Renal pelvis (tissue), 4 donors: ENCODE results near the gene EPAS1. TPM values are rescaled to one million over a fixed set of nuclear protein-coding genes. Genes with fewer than 3 reads are reported as not detected.

ENCODE experiments used
- DNase-seq: peaks from one replicate; pipeline ENCODE4 v3.0.0-alpha.2; 2013
- polyA plus RNA-seq, 3 donors: library from polyadenylated mRNA; unstranded; fragments of 120-200 nt; gene quantifications; one replicate each; pipeline ENCODE4 v1.2.1, GENCODE V29; 2013; ENCODE audit not compliant: insufficient read length in 3 of 3

EPAS1 gene
- polyA plus RNA-seq, 3 donors, result 35.5 to 48.6 (median 44.2) TPM

- no peak for DNase-seq
These were observed 27.5 kb upstream of the EPAS1 start for GRCh38 chr2:46269544-46270273.

- DNase-seq, result no peak
These were observed 26.8 kb upstream of the EPAS1 start for GRCh38 chr2:46270384-46270783.

GRCh38 chr2:46273225-46273863 lies 23.9 kb upstream of the EPAS1 start:
- no peak for DNase-seq

- DNase-seq, result no peak
These were observed 23.3 kb upstream of the EPAS1 start for GRCh38 chr2:46273919-46274318.

GRCh38 chr2:46274586-46274985 lies 22.6 kb upstream of the EPAS1 start:
- DNase-seq, result no peak

- DNase-seq, result no peak
These were observed 21.2 kb upstream of the EPAS1 start for GRCh38 chr2:46275995-46276394.

- DNase-seq, result no peak
These were observed 20.6 kb upstream of the EPAS1 start for GRCh38 chr2:46276642-46277041.

- no peak for DNase-seq
These were observed 19.6 kb upstream of the EPAS1 start for GRCh38 chr2:46277431-46278190.

GRCh38 chr2:46278952-46279351 lies 18.3 kb upstream of the EPAS1 start:
- no peak for DNase-seq

GRCh38 chr2:46281939-46282338 lies 15.3 kb upstream of the EPAS1 start:
- no peak for DNase-seq

- no peak for DNase-seq
These were observed 13.5 kb upstream of the EPAS1 start for GRCh38 chr2:46283693-46284092.

GRCh38 chr2:46284260-46284659 lies 12.9 kb upstream of the EPAS1 start:
- DNase-seq, result no peak

- no peak for DNase-seq
These were observed 12.4 kb upstream of the EPAS1 start for GRCh38 chr2:46284796-46285195.

GRCh38 chr2:46286715-46287114 lies 10.5 kb upstream of the EPAS1 start:
- no peak for DNase-seq

GRCh38 chr2:46290078-46290477 lies 7.1 kb upstream of the EPAS1 start:
- DNase-seq, result no peak

GRCh38 chr2:46293466-46293865 lies 3.7 kb upstream of the EPAS1 start:
- no peak for DNase-seq

- DNase-seq, result no peak
These were observed 2.9 kb upstream of the EPAS1 start for GRCh38 chr2:46294176-46294836.

- no peak for DNase-seq
These were observed 879 bp upstream of the EPAS1 start for GRCh38 chr2:46296216-46296839.

GRCh38 chr2:46297546-46298271 lies 502 bp downstream of the EPAS1 start:
- DNase-seq, result no peak

GRCh38 chr2:46298272-46298521 lies 990 bp downstream of the EPAS1 start:
- no peak for DNase-seq

GRCh38 chr2:46298522-46299353 lies 1.5 kb downstream of the EPAS1 start:
- DNase-seq, result no peak
